CD14-positive monocyte (primary cell): ENCODE measurements around the gene PTPRD. TPM values are rescaled to one million over a fixed set of nuclear protein-coding genes. Genes with fewer than 3 reads are reported as not detected.

Experiments used
- DNase-seq, 3 donors: peaks; one replicate each; pipeline ENCODE4 v3.0.0-alpha.2; 2011 to 2022
- H2AFZ ChIP-seq: 2 replicates; pipeline ENCODE4 v1.6.0; 2012; ENCODE audit warnings: mild to moderate bottlenecking, low read depth, low read length, inconsistent platforms; ENCODE audit not compliant: insufficient read depth, poor library complexity, severe bottlenecking
- H3K27ac ChIP-seq, 2 donors: 1 replicate in 1 of 2; 2 replicates in 1 of 2; pipeline ENCODE4 v1.5.1; 2012 to 2013; ENCODE audit warnings: low read length in 2 of 2, control low read depth in 1 of 2, inconsistent platforms in 1 of 2, low read depth in 1 of 2, mild to moderate bottlenecking in 1 of 2
- H3K27me3 ChIP-seq, 2 donors: one replicate each; pipeline versions ENCODE4 v1.6.0 to v1.6.1; 2011 to 2013; ENCODE audit warnings: low read length in 2 of 2; ENCODE audit not compliant: control insufficient read depth in 2 of 2, insufficient read depth in 2 of 2
- H3K36me3 ChIP-seq, 2 donors: replicated peaks in 1 of 2; 1 replicate in 1 of 2; 2 replicates in 1 of 2; pipeline versions ENCODE4 v1.5.1 to v1.6.1; 2012 to 2013; ENCODE audit warnings: low read length in 2 of 2, control low read depth in 1 of 2, inconsistent platforms in 1 of 2, mild to moderate bottlenecking in 1 of 2; ENCODE audit not compliant: insufficient read depth in 2 of 2, control insufficient read depth in 1 of 2
- H3K4me1 ChIP-seq, 2 donors: 1 replicate in 1 of 2; 2 replicates in 1 of 2; pipeline versions ENCODE4 v1.5.1 to v1.6.1; 2012 to 2013; ENCODE audit warnings: low read length in 2 of 2, control low read depth in 1 of 2, inconsistent platforms in 1 of 2, mild to moderate bottlenecking in 1 of 2, moderate library complexity in 1 of 2; ENCODE audit not compliant: insufficient read depth in 2 of 2, control insufficient read depth in 1 of 2
- H3K4me2 ChIP-seq: replicated peaks from 2 replicates; pipeline ENCODE3; 2012; ENCODE audit warnings: low read length, moderate library complexity, mild to moderate bottlenecking; ENCODE audit not compliant: poor library complexity, severe bottlenecking; ENCODE audit errors: extremely low read depth
- H3K4me3 ChIP-seq, 3 experiments: fragments of 200-600 bp in 1 of 3; sonication (generic) in 1 of 3; replicated peaks in 1 of 3; 1 replicate in 2 of 3; 2 replicates in 1 of 3; pipeline ENCODE4 v1.5.1; 2011 to 2013; ENCODE audit warnings: low read length in 3 of 3, mild to moderate bottlenecking in 3 of 3, control low read depth in 2 of 3, low read depth in 2 of 3, inconsistent platforms in 1 of 3, moderate library complexity in 1 of 3
- H3K79me2 ChIP-seq: 2 replicates; pipeline ENCODE4 v1.6.0; 2012; ENCODE audit warnings: mild to moderate bottlenecking, control low read depth, inconsistent platforms, low read length, moderate library complexity; ENCODE audit not compliant: insufficient read depth
- H3K9ac ChIP-seq: 2 replicates; pipeline ENCODE4 v1.6.0; 2017; ENCODE audit warnings: low read length, mild to moderate bottlenecking; ENCODE audit not compliant: insufficient read depth, poor library complexity, severe bottlenecking
- H3K9me3 ChIP-seq, 2 donors: replicated peaks in 1 of 2; 1 replicate in 1 of 2; 2 replicates in 1 of 2; pipeline versions ENCODE4 v1.5.1 to v1.6.1; 2012 to 2013; ENCODE audit warnings: low read length in 2 of 2, control low read depth in 1 of 2; ENCODE audit not compliant: control insufficient read depth in 1 of 2, insufficient read depth in 1 of 2
- H4K20me1 ChIP-seq: 2 replicates; pipeline ENCODE4 v1.6.0; 2012; ENCODE audit warnings: mild to moderate bottlenecking, low read length, control low read depth, moderate library complexity; ENCODE audit not compliant: insufficient read depth
- H3K27ac Mint-ChIP-seq, 7 donors: one replicate each; pipeline ENCODE4 v1.8.0; 2020; ENCODE audit warnings: mild to moderate bottlenecking in 7 of 7, mixed read lengths in 7 of 7, moderate library complexity in 6 of 7, inconsistent platforms in 2 of 7
- H3K27me3 Mint-ChIP-seq, 3 donors: one replicate each; pipeline ENCODE4 v1.8.0; 2021 to 2022; ENCODE audit warnings: low read depth in 3 of 3, mild to moderate bottlenecking in 3 of 3, mixed read lengths in 3 of 3, moderate library complexity in 3 of 3, inconsistent platforms in 1 of 3
- H3K36me3 Mint-ChIP-seq, 2 donors: one replicate each; pipeline ENCODE4 v1.8.0; 2020; ENCODE audit warnings: mixed read lengths in 2 of 2, inconsistent platforms in 1 of 2, mild to moderate bottlenecking in 1 of 2
- H3K4me1 Mint-ChIP-seq: one replicate; pipeline ENCODE4 v1.8.0; 2020; ENCODE audit warnings: mild to moderate bottlenecking, mixed read lengths
- H3K4me3 Mint-ChIP-seq, 2 donors: one replicate each; pipeline ENCODE4 v1.8.0; 2020; ENCODE audit warnings: mild to moderate bottlenecking in 2 of 2, mixed read lengths in 2 of 2, moderate library complexity in 1 of 2
- H3K9me3 Mint-ChIP-seq, 7 donors: one replicate each; pipeline ENCODE4 v1.8.0; 2020 to 2022; ENCODE audit warnings: mixed read lengths in 7 of 7, mild to moderate bottlenecking in 6 of 7, moderate library complexity in 6 of 7, inconsistent platforms in 2 of 7
- CTCF ChIP-seq: fragments of 200-600 bp; IDR thresholded peaks from one replicate; pipeline ENCODE4 v1.8.0; 2022; ENCODE audit warnings: antibody characterized with exemption, mild to moderate bottlenecking
- WGBS: methylation state at CpG from one replicate; pipeline ENCODE4 v1.1.5; 2013; ENCODE audit warnings: missing lambda C conversion rate; ENCODE audit not compliant: insufficient coverage; 5-methylcytosine and 5-hydroxymethylcytosine counted together
- intact Hi-C, 2 donors: fragments of 100-400 bp; cut with micrococcal nuclease; formaldehyde crosslinking; loops; one replicate each; pipeline versions ENCODE4 v1.15.0 to v1.15.1; 2023
- polyA plus RNA-seq, 3 donors: library from polyadenylated mRNA; depleted of rRNA in 1 of 3; unstranded in 2 of 3; stranded (reverse) in 1 of 3; fragments of 300-500 nt in 2 of 3; fragments of >200 nt in 1 of 3; fragmentation: Illumina TruSeq in 2 of 3; gene quantifications; 1 replicate in 2 of 3; 2 replicates in 1 of 3; pipeline ENCODE4 v1.2.3, GENCODE V29; 2012 to 2021

The PTPRD gene
- polyA plus RNA-seq, 3 donors = not detected

DNA sequence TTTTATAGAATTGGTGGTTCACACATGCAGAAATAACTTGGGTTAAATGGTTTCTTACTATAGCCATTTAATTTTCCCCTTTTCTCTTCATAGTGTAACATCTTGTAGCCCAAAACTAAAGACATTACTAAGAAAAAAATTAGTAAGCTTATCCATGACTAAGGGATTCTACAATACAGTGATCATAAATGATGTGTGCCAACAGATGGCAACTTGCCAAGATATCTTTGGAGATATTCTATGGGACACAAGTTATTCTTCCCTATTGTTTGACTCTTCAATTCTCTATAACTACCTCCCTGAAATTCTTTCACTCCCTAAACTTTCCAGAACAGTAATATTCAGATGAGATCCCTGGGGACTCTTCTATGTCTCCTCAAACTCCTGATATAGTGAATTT lies 580.6 kb downstream of the PTPRD start:
- DNase-seq = no peak
- TF ChIP-seq CTCF = no peak
- no peaks in the 10 kb centered on the region for H3K4me1 ChIP-seq

DNA sequence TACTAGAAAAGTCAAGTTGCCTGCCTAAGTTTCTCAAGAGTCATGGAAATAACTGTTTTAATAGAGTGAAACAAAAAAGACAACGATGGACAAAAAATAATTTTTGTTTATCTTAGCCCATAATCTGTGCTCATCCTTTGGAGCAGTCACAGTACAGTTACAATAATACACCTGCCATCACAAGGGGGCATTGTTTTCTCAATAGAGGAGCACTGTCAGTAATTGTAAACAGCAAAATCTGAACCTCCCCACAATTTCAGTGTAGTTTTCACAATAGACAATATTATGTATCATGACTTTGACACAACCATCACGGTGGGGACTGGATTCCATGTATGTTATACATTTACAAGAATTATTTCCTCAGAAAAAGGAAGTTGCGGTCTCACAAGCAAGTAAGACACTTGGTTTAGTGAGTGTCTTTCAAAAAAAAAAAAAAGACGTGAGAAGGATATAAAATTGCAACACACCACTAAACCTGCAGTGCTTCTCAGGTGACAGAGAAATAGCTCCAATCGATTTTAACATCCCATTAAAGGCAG lies 586.3 kb downstream of the PTPRD start:
- Histone ChIP-seq H3K9me3 (peaks cover 0 to 4% of the 10 kb centered on the region in 2 donors), H3K4me1 (no peaks in the 10 kb centered on the region), H3K27me3 (no peaks in the 10 kb centered on the region), H3K36me3 (no peaks in the 10 kb centered on the region), H3K79me2 (no peaks in the 10 kb centered on the region), H4K20me1 (no peaks in the 10 kb centered on the region), H3K4me2 (no peak overlapping the region), H2AFZ (no peak overlapping the region), H3K4me3 (no peak overlapping the region), H3K27ac (no peak overlapping the region), H3K9ac (no peak overlapping the region)
- Mint-ChIP-seq H3K27me3 (no peaks in the 10 kb centered on the region), H3K4me1 (peaks cover 8% of the 10 kb centered on the region), H3K27ac (no peak overlapping the region), H3K9me3 (peaks cover 0 to 17% (median 0%) of the 10 kb centered on the region in 7 donors), H3K36me3 (no peaks in the 10 kb centered on the region), H3K4me3 (no peak overlapping the region)
- DNase-seq = no peak
- WGBS = 100% methylated on average over 1 of the region's 5 CpGs
- TF ChIP-seq CTCF = no peak
- intact Hi-C loops = no loop called here

More for the DNA sequence above, 580.6 kb downstream of the PTPRD start:
- H3K9me3 ChIP-seq = peaks cover 0 to 4% of the 10 kb centered on the region in 2 donors
- H3K9ac ChIP-seq = no peak overlapping the region
- no peaks in the 10 kb centered on the region for H3K27me3 ChIP-seq
- no peak overlapping the region for H3K4me3 ChIP-seq
- H3K36me3 ChIP-seq = no peaks in the 10 kb centered on the region
- H2AFZ ChIP-seq = no peak overlapping the region
- intact Hi-C loops = no loop called here
- no peak overlapping the region for H3K4me2 ChIP-seq
- H3K27ac ChIP-seq = no peak overlapping the region
- Mint-ChIP-seq H3K4me1 (no peaks in the 10 kb centered on the region), H3K36me3 (no peaks in the 10 kb centered on the region), H3K27me3 (no peaks in the 10 kb centered on the region), H3K27ac (no peak overlapping the region), H3K4me3 (no peak overlapping the region), H3K9me3 (peaks cover 0 to 19% (median 3%) of the 10 kb centered on the region in 7 donors)
- H4K20me1 ChIP-seq = no peaks in the 10 kb centered on the region
- H3K79me2 ChIP-seq = no peaks in the 10 kb centered on the region
